GM18508 (cell line): ENCODE results near the gene WASHC4.
A peak's percentile ranks its signal among the peaks of the same experiment; 100 is the strongest.

Source experiments
- ATAC-seq: cut with Tn5 transposase; IDR thresholded peaks from one replicate; pipeline ENCODE4 v1.9.1; 2021; ENCODE audit warnings: moderate number of reproducible peaks; ENCODE audit not compliant: insufficient read depth, unreplicated experiment

The WASHC4 gene, protein sequence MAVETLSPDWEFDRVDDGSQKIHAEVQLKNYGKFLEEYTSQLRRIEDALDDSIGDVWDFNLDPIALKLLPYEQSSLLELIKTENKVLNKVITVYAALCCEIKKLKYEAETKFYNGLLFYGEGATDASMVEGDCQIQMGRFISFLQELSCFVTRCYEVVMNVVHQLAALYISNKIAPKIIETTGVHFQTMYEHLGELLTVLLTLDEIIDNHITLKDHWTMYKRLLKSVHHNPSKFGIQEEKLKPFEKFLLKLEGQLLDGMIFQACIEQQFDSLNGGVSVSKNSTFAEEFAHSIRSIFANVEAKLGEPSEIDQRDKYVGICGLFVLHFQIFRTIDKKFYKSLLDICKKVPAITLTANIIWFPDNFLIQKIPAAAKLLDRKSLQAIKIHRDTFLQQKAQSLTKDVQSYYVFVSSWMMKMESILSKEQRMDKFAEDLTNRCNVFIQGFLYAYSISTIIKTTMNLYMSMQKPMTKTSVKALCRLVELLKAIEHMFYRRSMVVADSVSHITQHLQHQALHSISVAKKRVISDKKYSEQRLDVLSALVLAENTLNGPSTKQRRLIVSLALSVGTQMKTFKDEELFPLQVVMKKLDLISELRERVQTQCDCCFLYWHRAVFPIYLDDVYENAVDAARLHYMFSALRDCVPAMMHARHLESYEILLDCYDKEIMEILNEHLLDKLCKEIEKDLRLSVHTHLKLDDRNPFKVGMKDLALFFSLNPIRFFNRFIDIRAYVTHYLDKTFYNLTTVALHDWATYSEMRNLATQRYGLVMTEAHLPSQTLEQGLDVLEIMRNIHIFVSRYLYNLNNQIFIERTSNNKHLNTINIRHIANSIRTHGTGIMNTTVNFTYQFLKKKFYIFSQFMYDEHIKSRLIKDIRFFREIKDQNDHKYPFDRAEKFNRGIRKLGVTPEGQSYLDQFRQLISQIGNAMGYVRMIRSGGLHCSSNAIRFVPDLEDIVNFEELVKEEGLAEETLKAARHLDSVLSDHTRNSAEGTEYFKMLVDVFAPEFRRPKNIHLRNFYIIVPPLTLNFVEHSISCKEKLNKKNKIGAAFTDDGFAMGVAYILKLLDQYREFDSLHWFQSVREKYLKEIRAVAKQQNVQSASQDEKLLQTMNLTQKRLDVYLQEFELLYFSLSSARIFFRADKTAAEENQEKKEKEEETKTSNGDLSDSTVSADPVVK

DNA sequence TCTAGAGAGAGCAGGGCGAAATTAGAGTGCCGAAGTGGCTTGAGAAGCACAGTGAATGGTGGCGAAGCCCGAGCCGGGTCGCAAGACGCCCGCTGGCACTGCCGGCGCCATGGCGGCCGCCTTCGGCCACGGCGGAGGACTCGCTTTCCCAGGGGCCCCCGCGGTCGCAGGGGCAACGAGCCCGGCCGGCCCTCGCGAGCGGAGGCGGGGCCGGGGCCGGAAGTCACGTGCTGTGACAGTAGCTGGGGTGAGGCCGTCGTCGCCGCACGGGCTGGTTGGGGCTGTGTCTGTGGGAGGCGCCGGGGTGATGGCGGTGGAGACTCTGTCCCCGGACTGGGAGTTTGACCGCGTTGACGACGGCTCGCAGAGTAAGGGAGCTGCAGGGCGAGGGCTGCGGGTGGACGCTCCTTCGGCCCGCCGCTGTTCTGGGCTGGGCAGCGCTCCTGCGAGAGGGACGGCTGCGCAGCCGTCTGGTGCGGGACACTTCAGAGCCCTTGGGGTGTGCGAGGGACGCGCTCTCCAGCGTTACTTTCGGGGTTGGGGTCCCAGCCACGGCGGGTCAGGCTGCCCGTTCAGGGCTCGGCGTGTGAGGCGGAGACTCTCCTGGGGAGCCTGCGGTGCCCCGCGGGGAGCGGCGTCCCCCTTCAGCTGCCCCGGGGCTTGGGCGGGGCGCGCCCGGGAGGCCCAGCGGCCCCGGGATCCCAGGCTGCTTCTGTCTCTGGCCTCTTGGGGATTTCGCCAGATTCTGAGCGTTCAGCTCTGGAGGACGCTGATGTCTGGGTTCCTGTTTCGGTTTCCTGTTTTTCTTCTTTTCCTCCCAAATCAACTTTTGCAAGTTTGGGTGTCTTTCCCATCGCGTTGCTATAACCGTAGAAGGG, at the start of gene WASHC4:
Gene WASHC4, plus strand, starts transcription at position 238 of the 878 bp plus-strand sequence. Its CDS starts 70 bp downstream, at position 308.
- ATAC-seq: peak; percentile 44

DNA sequence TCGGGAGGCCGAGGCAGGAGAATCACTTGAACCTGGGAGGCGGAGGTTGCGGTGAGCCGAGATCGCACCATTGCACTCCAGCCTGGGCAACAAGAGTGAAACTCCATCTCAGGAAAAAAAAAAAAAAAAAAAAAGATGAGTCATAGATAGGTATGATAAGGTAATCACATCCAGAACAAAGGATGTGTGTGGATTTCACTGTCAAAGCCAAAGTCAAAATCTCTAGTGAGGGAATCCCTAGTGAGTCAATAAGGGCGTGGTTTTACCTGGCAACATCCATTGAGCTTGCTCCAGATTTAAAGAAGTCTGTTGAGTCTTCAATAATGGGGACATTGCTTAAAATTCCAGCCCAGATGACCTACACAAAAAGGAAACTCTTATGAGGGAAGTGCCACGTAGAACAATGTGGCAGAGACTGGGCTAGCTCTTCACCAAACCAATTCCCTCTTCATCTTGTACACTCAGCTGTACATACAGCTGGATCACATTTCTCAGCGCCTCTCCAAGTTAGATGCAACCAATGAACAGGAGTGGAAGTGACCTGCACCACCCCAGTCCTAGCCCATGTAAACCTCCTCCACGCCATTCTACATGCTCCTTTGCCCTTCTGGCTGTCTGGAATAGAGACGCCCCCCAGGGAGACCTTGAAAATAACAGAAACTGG, 46.7 kb upstream of the WASHC4 start:
- no peak for ATAC-seq

DNA sequence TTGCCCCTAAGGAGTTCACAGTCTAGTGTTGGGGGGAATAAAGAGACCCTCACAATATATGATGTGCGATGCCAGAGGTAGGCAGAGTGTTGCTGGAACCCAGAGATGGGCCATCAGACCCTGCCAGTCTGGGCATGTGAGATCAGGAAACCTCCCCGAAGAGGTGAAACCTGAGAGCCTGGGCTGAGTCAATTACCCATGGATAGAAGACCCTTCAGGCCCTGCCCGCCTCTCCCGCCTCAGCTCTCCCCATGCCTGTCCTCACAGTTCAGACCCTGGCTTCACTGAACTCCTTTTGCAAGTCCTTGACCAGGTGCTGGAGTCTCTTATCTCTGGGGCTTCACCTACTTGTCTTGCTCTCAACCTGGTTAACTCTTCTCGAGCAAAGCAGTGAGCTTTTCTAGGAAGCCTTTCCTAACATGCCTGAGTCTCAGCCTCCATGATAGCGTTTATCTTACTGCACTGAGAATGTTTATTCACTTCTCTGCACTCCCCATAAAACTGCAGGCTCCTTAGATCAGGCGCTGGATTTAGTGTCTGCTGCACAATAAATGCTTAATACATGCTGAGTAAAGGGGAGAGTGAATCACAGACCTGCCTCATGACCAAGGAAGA, 42.9 kb upstream of the WASHC4 start:
- ATAC-seq: no peak

DNA sequence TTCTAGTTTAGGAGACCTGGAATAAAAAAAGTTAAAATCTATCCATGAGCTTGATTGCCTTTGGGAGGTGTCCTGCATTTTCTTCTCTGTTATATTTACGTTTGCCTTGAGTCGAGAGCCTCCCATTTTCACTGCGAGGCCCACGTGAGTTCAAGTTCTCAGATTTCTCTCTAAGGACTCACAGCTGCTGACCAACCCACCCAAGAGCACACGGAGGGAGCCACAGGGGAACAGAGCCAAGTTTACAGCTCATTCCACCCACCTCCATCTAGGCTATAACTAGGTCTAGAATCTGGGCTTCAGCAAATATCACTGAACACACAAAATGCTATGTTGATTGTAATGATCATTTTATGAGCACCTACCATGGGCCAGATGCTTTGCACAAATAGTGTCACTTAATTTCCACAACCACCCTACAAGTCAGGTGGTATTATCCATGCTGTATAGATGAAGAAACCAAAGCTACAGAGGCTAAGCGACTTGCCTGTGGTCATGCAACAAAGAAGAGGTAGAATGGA, 40.0 kb upstream of the WASHC4 start:
- ATAC-seq: no peak

DNA sequence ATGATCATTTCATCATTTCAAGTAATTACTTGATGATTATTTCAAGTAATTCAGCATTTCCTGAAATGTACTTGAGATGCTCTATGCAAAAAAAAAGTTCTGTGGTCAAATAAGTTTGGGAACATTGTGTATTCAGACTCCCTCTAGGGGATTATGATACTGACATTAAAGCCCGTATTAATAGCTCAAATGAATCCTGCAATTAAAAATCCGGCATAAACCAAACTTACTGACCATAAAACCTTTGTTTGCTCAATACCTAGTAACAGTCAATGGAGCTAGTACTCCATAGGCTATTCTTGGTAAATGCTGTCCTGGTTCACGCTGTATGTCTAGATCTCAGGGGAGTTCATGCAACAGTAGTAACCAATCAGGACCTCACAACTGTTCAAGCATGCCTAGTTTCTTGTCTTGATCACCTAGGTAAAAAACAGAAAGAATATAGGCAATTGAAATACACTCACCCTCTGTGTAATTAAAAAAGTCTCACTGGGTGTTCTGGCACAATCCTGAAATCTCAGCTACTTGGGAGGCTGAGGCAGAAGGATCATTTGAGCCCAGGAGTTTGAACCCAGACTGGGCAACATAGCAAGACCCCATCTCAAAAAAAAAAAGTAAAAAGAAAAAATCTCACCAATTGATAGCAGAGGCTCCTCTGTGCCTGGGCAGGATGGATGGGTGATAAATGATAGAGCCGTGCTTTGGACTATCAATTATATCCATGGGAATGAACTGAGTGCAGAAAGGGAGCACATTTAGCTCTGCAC, 37.4 kb upstream of the WASHC4 start:
- no peak for ATAC-seq

DNA sequence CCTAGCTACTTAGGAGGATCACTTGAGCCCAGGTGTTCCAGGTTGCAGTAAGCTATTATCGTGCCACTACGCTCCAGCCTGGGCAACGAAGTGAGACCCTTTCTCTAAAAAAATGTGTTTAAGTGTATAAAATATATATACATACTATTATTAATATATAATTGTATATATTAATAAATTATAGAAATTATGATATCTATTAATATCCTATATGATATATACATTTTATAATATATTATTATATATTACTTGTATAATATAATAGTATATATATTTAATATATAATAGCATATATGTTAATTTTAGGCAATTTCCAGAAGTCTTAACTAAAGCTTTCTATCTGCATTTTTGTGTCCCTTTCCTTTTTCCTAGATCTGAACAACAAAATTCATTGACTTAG, 35.5 kb upstream of the WASHC4 start:
- ATAC-seq: no peak

DNA sequence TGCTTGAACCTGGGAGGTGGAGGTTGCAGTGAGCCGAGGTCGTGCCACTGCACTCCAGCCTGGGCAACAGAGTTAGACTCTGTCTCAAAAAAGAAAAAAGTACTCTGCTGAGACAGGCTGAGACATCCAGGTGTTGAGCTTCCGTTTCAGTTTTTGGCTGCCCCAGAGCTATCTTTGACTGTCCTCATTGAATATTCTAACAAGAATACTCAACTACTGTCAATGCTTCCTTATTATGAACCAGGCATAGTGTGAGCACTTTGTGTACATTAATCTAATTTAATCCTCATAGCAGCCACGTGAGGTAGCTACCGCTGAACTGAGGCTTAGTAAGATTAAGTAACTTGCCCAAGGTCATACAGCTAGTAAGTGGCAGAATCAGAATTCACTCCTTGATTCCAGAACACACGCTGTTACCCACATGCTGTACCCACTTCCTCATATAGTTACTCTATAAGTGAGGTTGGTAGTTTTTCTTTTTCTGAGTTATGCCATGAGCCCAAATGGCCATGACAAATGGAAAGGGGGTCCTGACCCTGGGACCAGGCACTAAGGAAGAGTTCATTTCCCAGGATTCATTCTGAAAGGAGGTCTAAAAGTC, 34.5 kb upstream of the WASHC4 start:
- ATAC-seq: no peak

DNA sequence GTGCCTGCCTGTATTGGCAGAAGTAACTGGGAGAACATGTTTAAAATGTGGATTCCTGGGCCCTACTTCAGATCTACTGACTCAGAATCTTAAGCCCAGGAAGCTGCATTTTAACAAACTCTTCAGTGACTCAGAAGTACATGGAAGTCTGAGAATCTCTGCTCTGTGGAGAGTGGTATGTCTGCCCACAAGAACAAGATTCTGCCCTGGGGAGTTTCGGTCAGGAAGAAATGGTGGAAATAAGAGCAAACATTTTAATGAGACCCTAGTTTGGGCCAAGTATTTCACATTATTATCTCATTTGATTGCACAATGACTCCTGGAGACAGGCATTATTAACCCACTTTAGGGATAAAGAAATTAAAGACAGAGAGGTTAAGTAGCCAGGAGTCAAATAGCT, 31.4 kb upstream of the WASHC4 start:
- no peak for ATAC-seq

DNA sequence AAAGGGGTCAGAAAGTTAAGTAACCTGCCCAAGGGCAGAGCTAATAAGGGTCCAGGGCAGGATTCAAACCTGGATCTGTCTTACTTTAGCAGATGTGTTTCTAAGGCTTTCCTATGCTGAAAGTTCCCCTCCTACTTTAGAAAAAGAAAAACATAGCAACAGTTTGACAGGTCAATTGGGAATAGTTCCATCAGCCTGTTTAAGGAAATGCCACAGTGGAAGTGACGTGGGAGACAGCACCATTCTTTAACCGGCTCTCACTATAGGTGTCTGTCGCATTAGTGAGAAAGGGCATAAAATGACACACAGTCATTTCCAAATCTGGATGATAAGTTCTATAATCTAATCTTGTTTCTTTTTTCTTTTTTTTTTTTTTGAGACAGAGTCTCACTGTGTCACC, 30.6 kb upstream of the WASHC4 start:
- no peak for ATAC-seq

DNA sequence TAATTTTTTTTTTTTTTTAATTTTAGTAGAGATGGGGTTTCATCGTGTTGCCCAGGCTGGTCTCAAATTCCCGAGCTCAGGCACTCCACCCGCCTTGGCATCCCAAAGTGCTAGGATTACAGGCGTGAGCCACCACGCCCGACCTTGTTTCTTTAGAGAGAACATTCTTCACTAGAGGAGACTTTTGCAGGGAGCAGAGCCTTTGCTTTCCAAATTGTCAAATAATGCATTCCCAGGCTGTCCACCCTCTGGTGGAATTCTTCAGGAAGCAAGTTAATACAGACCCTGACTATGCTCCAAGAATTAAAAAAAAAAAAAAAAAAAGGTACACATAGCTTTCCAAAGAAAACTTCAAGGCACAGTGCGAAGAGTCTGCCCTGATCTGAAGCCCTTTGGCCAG, 30.1 kb upstream of the WASHC4 start:
- ATAC-seq: no peak

DNA sequence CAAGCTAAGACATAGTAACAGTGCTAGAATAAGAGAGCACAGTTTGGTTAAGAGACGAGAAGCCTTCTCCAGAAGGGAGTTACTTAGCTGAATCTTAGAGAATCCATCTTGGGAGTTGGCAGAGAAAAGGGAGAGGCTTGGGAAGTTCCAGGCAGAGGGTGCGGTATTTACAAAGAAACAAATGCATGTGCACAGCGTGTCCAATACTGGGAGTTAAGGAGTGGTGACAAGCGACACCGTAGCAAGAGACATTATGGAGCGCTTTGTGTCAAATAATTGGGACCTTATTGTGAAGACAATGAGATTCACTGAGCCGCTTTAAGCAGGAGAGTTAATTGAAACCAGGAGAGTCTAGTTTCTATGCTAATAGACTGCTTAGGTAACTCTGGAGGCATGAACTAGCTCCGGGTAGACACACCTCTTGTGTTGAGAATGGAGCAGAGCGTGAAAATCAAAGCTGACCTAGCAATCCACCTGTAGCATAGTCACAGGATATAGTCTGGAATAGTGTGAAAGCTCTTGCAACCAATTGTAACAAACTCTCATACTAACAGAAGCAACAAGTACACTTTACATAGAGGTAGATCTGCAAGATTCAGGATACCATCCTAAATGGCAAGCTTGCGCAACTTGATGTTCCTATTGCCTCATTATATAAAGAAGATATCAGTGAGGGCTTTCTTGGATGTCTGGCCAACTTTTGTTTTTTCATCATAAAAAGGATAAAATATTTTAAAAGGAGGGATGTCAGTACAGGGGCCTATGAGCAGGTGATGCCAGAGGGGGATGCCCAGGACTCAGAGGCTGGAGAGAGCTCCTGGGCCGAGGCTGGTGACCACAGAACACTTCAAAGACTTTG, 28.6 kb upstream of the WASHC4 start:
- ATAC-seq: no peak

DNA sequence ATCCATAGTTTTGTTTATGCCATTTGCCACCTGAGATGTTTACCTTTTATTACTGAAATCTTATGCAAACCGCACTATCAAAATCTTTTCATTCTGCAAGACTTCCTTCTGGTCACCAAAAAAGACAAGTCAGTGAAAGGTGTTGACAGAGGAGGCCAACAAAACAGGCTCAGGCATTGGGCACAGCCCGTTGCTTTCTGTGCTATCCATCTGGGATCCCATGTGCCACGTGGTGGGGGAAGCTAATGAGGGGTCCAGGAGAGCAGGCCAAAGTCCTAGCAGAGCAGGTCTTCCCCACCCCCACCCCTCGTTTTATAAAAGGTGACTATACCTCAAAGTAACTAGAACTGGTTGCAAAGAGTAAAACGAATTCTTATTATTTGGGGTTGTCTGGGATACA, 24.5 kb upstream of the WASHC4 start:
- no peak for ATAC-seq

DNA sequence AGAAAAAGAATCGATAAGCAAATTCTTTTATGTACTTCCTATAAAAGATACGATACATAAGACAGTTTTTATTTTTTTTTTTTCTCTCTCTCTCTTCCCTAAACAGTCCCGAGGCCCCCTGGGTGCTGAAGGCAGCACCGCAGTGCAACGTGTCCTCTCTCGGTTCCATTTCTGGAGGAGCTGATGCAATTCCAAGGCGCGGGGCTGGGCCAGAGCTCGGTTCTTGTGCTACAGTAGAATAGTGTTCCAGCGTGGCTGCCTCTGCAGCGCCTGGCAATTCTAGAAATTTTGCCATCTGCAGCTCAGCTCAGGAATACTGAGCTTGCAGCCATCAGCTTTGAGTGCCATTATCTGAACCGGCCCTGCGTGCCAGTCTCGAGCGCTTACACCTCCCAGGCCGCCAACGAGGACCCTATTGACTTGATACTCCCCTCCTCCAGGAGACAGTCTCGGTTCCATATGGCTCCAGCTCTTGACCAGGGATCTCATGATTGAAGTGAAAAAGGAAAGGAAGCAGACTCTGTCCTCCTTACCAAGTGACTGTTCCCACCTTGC, 23.9 kb upstream of the WASHC4 start:
- no peak for ATAC-seq

DNA sequence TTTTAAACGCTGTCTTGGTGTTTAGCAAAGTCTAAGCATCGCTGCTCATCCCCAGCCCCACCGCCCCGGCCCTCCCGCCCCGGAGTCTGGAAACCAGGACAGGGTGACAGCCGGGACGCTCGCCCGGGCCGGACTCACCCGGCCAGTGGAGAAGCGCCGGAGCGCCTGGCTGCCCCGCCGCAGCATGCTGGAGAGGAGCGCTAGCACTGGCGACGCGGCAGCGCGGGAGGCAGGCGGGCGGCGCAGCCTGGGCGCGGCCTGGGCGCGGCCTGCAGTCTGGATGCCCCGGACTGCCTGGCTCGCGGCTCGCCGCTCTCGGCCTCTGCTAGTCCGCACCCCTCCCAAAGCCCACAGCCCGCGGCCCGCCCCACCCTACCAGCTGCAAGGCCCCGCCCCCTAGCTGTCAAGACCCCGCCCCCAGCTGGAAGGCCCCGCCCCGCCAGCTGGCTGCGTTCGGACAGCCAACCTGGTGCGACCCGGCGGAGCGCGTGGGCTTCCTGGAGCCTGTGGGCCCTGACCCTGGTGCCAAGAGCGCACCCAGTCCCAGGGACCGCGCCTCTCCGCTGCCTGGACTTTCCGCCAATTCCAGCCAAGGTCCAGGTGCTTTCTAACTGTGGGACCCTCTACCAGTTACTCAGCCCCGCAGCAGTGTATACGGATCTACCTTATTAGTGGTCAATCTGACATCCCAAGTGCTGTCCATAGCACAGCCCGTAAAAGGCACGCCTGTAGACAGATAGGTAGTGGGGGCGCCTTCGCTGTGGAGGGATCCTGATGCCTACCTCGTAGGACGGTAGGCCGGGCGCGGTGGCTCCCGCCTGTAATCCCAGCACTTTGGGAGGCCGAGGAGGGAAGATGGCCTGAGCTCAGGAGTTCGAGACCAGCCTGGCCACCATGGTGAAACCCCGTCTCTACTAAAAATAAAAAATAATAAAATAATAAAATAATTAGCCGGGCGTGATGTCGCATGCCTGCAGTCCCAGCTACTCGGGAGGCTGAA, 23.0 kb upstream of the WASHC4 start, which contains the start of gene ALDH1L2:
Gene ALDH1L2, minus strand, starts transcription at position 208 of the 1,000 bp plus-strand sequence. Its CDS starts 22 bp downstream, at position 186.
- ATAC-seq: no peak

DNA sequence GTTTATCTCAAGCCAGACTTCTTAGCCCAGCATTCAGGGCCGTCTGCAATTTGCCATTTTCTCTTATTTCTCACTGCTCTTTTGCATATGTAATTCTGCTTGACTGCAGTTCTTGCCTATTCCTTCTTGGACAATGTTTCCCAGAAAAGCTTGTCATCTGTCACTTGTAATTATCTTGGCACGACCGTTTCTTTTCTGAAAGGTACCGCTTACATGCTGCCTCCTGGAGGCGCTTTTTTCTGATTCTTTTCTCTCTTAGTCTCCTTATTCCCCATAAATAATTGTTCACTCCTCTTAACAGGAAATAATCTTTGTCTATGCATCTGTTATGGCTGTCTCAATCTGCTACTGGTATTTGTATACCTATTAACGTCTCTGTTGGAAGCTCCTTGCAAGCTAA, 22.0 kb upstream of the WASHC4 start:
- ATAC-seq: no peak
